CD4-positive, alpha-beta T cell treated with Interleukin-6 at 100 ng/mL for 8 hours (primary cell): ENCODE results near the gene ANKRD11.

Experiments
- DNase-seq: peaks from one replicate; pipeline ENCODE4 v3.0.0-alpha.2; 2020; ENCODE audit warnings: mixed read lengths, low spot score

ANKRD11 gene

DNA sequence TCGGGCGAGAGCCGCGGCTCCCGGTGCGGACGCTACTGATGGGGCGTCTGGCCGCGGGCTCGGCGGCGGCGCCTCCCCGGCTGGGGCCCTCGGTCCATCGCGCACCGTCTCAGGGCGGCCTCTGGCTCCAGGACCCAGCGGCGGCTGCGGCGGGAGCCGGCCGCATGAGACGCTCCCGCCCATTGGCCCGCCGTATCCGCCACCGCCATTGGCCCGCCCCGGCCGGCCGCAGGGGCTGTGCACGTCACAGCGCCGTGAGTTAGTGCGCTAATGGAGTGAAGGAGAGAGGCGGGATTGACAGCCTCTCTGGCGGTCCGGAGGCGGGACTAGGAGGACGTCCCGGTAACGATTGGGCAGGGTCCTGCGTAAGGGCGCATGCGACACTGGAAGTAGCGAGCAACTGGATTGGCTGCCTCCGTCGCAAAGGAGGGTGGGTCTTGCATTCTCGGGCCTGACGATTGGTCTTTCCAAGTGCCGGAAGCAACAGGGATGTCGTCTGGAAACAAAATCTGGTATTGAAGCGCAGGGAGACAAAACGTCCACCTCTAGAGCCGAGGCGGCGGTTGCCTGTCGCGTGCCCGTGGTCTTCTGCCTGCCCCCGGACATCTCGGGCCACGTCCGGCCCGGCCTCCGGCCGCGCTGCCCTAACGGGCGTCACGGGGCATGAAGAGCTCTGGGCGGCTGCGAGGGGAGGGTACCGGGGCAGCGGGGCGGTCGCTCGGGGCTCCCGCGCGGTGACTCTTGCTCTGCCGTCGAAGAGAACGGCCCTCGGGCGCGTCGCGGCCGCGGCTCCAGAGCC lies at the start of gene ANKRD11:
Gene ANKRD11 (minus strand): TSS at position 123 of the 799 bp plus-strand sequence. CDS start 173,542 bp downstream, outside the sequence.
- peak; percentile 100 for DNase-seq

DNA sequence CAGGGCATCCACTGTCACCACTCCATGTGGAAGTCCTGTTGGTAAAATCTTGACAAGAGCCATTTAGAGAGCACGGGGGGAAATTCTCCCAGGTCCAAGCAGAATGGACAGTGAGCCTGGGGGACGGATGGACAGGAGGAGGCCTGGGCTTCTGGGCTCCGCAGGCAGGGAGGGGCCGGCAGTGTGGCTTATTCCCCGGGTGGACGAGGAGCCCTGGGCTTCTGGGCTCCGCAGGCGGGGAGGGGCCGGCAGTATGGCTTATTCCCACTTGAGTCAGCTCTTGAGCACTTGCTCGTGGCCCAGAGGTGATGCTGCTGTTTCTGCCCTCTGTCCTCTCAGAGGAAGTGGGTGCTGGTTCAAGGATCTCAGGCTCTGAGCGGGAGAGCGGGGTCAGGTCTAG lies 47.9 kb upstream of the ANKRD11 start:
- DNase-seq = no peak

DNA sequence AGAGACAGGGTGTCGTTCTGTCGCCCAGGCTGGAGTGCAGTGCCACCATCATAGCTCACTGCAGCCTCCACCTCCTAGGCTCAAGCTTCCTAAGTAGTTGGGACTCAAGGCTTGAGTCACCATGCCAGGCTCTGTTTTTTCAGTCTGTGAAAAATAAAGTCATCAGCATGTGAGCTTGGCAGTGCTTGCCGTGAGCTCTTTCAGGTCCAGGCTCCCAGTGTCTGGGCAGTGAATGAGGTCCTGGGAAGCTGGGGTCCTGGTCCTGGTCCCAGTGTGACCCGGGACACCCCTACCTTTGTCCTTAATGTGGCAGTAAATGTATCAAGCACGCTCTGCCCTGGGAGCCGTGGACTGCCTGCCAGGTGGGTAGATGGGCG lies 47.2 kb upstream of the ANKRD11 start:
- no peak for DNase-seq

DNA sequence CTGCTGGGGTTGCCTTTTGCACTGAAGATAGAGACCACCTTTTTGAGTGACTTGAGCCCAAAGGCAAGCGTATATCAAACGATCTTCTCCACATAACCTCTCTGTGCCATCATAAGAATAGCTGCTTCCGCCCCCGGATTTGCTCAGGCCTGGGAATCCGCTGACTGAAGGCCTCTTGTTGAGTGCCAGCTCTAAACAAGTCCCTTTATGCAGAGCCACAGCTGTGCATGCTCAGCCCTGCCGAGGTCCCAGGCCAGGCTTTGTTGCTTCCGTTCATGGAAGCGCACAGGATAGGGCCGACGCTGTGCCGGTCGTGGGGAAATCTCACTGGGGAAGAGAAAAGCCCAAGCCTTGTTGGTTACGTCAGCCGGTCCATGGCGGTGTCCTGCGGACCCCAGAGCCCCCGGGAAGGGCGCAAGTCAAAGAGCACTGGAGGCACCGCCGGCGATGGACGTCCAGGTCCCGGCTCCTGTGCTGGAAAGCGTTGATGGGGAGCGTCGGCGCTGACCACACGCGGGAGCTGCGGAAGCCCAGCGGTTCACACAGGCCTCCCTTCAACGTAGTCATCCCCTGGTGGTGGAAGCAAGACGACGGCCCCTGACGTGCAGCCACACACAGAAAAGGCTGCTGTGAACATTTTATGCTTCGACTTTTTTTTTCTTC lies 46.7 kb upstream of the ANKRD11 start:
- no peak for DNase-seq

DNA sequence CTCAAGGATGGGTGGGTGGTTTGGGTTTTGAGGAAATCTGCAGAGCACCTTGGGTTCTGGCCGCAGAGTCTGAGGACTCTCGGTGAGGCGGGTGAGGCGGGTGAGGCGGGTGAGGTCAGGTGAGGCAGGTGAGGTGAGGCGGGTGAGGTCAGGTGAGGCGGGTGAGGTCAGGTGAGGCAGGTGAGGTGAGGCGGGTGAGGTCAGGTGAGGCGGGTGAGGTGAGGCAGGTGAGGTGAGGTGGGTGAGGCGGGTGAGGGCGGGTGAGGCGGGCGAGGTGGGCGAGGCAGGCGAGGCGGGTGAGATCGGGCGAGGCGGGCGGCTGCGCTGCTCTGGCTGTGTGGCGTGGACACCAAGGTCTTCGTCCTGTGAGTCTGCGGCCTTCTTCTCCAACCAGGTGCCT lies 46.0 kb upstream of the ANKRD11 start:
- no peak for DNase-seq

DNA sequence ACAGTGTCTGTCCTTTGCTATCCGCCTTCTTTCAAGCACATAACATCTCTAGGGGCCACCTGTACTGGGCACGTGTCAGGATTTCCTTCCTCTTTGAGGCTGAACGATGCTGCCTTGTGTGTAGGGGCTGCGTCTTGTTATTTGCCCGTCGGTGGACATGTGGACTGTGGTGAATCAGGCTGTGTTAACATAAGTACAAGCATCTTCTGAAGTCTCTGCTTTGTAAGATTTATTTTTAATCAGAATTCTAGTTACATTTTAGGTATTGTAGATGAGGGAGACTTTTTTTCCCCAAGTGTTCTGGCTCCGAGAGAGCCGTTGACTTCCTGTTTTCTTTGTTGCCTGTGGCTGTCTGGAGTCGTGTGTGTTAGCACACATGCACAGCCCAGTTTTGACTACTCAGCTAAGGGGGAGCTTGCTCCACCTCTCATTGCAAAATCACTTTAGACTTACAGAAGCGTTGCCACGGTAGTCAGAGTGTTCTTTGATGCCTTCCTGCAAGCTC lies 43.9 kb upstream of the ANKRD11 start:
- peak; percentile 65 for DNase-seq

DNA sequence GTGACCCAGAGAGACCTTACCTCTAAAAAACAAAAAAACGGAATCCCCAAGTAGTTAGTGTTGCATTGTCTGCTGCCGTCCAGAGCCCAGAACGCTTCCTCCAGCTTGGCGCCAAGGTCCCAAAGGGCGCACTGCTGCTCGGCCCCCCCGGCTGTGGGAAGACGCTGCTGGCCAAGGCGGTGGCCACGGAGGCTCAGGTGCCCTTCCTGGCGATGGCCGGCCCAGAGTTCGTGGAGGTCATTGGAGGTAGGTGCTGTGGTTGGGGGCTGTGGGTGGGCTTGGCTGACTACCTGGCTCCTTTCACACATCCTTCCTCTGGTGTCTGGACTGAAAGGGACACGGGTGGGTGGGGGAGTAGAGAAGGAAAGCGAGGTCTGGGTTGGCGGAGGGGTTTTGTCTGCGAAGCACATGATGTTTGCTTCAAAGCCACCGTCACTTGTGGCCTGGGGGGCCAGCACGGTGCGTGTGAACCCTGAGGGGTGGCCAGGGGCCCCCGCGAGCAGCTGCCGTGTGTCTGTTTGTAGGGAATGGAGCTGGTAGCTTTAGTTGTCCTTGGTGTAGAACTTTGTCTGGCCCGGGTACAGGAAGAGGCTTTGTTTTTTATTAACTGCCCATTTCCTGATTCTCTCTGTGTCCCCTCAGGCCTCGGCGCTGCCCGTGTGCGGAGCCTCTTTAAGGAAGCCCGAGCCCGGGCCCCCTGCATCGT lies 41.6 kb upstream of the ANKRD11 start:
- DNase-seq = no peak

DNA sequence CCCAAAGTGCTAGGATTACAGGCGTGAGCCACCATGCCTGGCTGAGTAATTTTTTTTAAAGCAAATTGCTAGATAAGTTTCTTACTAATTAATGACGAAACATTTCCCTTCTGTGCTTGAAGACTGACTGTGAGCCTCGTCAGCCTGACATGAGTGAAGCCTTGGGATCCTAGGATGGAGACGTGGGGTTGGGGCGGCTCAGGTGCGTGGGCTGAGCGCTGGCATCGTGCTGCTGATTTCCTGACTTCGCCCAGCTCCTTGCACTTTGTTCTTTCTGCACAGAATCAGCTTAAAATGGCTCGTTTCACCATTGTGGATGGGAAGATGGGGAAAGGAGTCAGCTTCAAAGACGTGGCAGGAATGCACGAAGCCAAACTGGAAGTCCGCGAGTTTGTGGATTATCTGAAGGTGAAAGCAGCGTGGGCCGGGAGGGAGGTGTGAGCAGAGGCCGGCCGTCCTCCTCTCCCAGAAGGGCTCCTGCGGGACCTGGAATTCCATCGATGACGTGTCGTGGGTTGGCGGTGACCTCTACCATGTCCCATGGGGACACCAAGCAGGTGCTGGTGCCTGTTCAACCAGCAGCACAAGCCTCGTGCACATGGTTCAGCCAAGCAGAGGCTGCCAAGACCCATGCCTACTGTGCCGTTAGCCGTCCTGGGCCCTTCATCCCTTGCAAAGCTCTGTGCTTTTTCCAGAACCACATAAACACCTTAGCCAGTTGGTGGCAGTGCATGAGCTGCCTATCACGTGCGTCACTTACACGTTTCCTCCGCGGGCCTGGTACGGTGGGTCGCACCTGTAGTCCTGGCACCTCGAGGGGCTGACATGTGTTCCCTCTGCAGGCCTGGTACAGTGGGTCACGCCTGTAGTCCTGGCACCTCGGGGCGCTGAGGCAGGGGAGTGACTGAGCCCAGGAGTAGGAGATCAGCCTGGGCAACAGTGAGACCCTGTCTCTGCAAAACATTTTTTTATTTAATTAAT lies 40.3 kb upstream of the ANKRD11 start:
- DNase-seq = no peak

DNA sequence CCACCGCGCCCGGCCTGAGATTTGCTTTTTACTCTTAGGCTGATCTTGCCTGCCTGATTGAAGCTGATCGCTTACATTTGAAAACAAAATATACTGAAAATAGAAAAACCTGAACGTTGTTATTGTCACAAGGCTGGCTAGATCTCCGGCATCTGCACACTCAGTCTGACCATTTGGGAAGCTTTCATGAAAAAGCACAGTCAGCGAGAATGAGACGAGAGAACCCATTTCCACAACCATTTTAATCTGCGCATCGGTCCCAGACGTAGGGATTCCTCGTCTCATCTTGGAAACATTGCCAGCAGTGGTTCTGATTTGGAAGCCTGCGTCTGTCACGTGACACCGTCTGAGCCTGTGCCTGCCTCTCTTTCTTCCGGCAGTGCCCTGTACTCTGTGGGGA lies 38.7 kb upstream of the ANKRD11 start:
- DNase-seq = no peak

DNA sequence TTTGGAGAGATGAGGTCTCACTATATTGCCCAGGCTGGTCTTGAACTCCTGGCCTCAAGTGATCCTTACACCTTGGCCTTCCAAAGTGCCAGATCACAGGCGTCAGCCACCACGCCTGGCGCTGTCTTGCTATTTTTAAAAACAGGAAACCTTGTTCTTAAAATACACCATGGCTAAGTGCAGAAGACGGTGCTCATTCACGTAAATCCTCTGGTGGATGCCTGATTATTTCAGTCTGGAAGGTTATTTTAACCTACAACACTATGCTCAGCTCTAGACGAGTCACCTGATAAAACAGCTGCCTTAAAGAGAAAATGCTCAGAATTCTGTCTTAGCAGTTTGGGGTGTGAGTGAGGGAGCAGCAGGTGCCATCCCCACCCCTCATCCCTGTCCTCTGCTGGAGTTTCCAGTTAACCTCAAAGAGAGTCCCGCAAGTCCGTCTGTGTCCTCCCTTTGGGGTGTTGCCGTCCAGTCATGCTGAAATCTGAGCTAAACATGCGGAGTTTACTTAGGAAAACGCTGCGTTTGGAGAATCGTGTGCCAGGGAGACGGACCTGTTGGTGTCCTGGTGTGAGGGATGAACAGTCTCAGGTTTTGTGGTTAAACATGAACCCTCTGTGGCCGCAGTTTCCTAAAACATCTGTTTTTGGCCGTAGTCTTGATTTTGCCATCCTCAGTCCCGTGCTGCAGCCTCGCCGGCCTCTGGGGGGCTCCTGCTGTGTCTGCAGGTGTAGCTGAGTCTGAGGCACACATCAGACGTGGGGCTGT lies 35.0 kb upstream of the ANKRD11 start:
- no peak for DNase-seq

DNA sequence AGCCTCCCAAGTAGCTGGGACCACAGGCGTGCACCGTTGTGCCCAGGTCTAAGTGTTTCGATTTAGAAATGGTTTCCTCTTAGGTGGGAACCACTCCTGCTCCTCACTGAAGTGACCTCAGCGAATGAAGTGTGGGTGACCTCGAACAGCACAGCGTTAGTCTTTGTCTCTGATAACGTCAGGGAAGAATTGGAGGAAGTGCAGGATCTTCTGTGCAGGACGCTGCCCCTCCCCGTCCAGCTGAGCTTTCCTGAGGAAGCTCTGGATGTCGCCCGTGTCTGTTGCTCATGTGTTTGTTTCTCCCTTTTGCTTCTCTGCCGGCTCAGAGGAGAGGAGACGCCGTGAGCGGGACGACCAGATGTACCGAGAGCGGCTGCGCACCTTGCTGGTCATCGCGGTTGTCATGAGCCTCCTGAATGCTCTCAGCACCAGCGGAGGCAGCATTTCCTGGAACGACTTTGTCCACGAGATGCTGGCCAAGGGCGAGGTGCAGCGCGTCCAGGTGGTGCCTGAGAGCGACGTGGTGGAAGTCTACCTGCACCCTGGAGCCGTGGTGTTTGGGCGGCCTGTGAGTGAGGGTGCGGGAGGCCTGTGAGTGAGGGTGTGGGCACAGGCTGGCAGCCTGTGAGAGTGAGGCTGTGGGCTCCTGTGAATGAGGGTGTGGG lies 33.5 kb upstream of the ANKRD11 start:
- no peak for DNase-seq

DNA sequence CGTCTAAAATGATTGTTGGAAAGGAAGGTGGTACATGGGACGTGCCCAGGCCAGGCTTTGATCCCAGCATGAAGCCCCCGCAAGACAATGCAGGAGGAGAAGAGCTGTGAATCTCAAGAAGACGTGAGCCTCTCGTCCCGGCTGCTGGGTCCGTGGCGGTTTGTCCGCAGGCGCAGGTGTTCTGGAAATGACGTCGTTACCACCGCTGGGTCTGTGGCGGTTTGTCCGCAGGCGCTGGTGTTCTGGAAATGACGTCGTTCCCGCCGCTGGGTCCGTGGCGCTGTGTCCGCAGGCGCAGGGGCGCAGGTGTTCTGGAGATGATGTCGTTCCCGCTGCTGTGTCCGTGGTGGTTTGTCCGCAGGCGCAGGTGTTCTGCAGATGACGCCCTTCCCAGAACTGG lies 31.9 kb upstream of the ANKRD11 start:
- DNase-seq = no peak

DNA sequence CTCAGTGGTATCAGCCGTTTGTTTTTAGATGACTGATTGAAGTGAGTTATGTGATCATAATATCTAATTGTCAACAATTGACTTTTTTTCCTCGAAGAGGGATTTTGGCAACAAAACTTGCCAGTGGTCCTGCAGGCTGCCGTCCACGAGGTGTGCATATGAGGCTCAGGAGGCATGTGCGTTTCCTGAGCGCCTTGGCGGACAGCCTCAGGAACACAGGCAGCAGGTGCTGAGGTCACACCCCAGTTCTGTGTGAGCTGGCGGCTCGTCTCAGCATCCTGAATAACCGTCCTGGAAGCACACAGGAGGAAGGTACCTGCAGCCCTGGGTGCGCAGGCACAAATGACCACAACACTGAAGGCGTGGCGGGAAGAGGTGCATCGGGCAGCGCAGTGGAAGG lies 29.5 kb upstream of the ANKRD11 start:
- no peak for DNase-seq

DNA sequence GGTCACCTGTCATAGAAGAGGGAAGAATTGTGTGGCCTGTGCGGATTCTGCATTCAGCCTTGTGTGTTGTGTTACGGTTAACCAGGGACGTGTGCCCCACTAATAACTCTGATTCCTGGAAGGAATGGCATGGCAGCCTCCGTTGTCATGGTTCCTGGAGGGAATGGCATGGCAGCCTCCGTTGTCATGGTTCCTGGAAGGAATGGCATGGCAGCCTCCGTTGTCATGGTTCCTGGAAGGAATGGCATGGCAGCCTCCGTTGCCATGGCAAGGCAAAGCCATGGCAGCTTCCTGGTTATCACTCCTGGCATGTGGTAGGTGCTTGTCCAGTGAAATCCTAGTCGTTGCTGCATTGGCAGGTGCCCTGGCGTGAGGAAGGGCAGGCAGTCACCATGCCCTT lies 26.8 kb upstream of the ANKRD11 start:
- no peak for DNase-seq

DNA sequence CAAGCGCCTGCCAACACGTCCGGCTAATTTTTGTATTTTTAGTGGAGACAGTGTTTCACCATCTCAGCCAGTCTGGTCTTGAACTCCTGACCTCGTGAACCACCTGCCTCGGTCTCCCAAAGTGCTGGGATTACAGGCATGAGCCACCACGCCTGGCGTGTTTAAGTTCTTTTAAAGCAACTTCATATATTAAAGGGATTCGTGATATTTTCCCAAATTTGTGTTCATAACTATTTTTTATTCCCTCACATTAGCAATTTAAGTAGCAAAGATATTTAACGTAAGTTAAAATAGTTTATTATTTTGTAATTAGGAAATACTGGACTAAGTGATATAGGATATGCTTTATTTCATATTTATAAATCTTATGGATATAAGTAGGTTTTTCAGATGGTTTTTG lies 22.1 kb upstream of the ANKRD11 start:
- DNase-seq = no peak

DNA sequence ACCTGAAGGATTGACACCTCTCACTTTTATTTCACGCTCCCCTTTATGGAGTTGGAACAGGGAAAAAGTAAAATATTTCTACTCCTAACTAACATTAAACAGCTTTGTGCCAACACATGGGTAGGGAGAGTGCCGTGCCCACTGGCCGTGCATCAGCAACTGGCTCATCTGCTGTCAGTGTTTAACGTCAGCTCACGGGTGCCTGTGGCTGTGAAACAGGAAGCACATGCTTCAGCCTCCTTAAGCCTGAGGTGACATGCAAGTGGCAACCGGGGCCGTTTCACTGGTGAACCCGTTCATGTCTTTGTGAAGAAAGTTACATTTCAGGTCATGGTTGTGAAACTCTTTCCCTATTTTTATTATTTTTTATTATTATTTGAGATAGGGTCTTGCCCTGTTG lies 21.0 kb upstream of the ANKRD11 start:
- DNase-seq = no peak

DNA sequence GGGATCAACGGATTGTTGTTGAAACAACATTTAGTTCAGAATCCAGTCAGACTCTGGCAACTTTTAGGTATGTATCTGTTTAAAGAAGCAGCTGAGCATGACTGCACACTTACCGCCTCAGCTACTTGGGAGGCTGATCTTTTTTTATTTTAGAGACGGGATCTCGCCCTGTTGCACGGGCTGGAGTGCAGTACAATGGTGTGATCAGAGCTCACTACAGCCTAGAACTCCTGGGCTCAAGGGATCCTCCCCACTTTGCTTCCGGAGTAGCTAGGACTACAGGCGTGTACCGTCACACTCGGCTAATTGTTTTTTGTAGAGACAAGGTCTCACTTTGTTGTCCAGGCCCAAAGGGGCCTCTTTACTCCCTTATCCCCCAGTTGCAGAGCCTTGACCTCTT lies 20.2 kb upstream of the ANKRD11 start:
- DNase-seq = no peak

DNA sequence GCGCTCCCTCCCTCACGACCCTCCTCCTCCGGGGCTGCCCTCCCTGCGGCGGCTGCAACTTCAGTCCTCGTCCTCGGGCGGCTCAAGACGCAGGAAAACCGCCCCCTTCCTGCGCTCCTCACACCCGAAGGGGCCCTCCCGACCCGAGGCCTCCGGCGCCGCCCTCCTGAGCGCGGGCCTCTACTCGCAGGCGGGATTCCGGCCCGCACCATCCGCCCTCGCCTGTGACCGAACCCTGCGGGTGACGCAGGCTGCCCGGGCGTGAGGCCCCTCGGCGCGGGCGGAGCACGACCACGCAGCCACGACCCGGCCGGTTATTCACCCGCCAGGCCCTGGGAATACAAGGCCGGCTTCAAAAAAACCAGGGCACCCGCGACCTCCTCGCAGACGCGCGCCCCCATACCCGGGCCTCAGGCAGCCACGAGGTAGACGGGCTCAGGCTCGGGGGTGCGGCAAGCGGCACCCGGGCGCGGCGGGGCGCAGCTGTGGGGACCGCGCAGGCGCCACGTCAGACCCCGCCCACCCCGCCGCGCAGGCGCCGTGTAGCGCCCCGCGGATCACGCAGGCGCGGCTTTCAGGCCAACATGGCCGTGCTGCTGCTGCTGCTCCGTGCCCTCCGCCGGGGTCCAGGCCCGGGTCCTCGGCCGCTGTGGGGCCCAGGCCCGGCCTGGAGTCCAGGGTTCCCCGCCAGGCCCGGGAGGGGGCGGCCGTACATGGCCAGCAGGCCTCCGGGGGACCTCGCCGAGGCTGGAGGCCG lies 17.7 kb upstream of the ANKRD11 start, which contains the start of gene SPG7:
Gene SPG7 (plus strand): TSS at position 570 of the 757 bp plus-strand sequence. CDS start 15 bp downstream, at position 585.
- peak; percentile 86 for DNase-seq

DNA sequence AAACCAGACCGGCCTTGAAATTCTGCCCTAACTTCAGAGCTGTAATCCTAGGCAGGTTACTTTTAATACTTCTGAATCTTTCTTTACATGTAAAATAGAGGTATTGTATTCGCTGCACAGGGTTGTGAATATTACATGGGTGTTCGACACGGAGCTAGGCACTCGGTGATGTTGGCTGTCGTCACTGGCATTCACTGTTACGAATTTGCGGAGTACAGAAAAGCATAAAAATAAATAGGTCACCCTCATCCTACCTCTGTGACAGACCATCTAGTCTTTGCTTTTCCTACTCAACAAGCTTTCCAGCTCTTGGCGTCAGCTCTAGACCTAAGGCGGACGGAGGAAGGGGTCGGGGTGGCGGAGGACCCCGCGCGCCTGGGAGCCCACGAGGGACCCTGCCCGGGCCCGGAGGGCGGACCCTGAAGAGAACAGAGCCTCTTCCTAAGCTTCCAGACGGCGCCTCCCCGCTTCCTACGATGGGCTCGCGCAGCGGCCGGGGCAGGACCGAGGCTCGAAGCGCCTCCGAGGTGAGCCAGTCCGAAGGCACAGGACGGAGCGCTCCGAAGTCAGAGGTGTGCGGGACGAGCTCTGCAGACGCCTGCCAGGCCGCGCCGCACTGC lies 17.0 kb upstream of the ANKRD11 start:
- DNase-seq = no peak
